GM21576 (cell line): ENCODE results near the gene GAA.
"Not testable (repeated sequence)": the region's sequence is repeated elsewhere in the genome, so short reads cannot be mapped to it uniquely, and the experiment has no call there.

Experiments used
- ATAC-seq: cut with Tn5 transposase; IDR thresholded peaks from one replicate; pipeline ENCODE4 v1.9.1; 2021; ENCODE audit warnings: mild to moderate bottlenecking, moderate library complexity; ENCODE audit not compliant: unreplicated experiment

GAA gene

DNA sequence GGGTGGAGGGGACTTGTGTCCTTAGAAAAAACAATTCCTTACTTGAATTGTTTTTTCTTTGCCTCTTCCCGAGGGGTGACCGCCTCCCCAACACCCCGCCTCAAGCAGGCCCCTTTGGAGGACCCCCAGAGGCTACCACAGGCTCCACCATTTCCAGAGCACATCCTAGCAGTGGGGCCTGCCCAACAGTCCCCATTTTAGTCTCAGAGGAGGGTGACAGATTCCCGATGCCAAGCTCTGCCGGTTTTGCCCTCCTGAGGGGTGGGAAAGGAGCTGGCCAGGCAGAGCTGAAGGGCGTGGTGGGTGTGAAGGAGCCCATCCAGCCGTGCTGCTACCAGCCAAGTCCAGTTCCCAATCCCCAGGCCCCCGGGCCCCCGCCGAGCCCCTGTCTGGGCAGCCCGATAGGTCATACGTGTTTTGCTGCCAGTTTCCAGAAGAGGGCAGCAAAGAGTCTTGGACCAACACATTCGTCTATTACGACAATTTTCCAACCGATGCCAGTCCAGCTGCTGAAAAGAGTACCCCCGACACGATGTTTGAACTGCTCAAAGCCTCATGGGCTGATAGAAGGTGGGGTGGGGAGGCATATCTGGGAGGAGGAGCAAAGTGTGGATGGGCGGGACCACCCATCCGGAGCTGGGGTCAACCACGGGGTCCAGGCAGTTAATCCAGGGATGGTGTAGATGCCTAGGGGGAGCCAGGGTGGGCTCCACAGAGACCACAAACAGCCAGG, 18.8 kb upstream of the GAA start:
- no peak for ATAC-seq

DNA sequence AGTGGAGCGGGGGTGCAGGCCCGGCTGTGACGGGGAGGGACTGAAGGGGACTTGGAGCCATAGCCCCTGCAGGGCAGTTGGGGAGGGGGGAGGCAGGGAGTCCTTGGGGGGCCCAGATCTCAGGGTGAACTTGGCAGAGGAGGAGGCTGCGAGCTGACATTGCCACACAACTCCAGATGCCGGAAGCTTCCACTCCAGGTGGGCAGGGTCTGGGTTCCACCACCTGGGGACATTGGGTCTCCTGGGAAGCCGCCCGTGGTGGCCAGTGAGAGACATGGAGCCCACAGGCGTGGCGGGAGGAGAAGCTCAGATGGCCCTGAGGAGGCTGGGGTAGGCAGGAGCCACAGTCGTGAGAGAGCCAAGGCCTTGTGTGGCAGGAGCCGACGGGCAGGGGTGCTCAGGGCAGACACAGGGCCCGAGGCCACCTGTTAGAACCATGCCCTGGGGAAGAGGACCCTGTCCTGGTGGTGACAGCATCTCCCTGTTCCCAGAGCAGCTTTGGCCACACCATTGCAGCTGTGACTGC, 18.2 kb upstream of the GAA start:
- ATAC-seq, result no peak

DNA sequence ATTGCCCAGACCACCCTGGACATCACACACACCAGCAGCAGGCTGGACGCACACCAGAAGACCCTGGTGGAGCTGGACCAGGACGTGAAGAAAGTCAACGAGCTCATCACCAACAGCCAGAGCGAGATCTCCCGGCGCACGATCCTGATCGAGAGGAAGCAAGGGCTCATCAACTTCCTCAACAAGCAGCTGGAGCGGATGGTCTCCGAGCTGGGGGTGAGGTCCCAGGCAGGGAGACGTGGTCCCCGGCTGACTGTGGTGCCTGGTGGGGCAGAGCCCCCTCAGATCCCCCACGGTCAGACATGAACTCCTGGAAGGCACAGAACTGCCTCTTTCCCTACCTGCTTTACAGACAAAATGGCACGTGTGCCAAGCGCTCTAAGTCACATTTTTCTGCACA, 16.6 kb upstream of the GAA start:
- no peak for ATAC-seq

DNA sequence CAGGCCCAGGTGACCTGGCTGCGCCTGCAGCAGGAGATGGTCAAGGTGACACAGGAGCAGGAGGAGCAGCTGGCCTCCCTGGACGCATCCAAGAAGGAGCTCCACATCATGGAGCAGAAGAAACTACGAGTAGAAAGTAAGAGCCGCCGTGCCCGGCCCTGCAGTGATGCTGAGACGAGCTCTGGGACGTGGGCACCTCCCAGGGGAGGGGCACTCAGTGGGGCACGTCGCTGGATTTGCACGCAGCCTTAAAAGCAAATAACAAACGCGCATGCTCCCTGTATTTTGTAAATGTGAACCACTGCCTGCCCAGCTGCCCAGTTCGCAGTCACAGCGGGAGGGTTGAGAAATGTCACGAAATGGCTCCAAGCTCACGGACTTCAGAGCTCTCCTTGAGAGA, 15.3 kb upstream of the GAA start:
- ATAC-seq, result no peak

DNA sequence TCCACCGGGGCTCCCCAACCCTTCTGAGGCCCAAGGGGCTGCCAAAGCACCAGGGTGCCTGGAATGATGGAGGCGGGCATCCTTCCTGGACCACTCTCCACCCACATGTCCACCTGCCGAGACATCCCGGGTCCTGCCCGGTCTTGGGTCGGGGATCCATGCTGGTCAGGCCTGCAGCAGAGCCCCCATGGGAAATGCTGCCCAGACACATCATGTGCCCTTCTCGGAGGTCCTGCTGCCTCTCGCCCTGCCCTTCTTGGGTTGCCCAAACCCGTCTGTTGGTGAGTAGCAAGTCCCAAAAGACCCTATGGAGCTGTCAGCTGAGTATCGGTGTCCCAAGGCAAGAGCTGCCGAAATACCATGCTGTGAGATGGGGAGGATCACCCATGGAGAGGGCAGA, 14.8 kb upstream of the GAA start:
- no peak for ATAC-seq

DNA sequence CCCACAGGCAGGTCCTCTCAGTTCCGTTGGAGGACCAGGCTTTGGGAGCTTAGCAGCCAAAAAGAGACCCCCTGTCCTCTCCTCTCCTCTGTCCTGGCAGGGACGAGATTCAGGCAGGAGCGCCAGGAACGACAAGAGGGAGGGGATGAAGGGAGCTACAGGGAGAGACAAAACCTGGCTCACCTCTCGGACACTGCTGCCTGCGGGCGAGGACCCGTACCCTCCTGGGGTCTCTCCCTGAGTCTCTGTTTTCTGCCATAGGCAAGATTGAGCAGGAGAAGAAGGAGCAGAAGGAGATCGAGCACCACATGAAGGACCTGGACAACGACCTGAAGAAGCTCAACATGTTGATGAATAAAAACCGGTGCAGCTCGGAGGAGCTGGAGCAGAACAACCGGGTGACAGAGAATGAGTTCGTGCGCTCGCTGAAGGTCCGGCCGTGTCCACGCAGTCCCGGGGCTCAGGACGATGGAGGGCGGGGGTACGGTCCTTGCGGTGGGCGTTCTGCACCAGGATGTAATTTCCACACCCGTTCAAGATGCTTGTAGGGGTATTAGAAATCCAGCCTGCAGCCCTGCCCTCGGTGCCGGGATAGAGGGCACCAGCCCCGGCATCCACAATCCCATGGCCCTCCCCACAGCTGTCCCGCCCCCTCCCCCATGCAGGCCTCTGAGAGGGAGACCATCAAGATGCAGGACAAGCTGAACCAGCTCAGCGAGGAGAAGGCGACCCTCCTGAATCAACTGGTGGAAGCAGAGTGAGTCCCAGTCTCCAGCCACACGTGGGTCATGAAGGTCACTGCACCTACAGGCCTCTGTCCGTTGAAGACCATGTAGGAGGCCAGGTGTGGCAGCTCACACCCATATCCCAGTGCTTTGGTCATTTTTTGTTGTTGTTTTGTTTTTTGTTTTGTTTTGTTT, 13.8 kb upstream of the GAA start:
- no peak for ATAC-seq

DNA sequence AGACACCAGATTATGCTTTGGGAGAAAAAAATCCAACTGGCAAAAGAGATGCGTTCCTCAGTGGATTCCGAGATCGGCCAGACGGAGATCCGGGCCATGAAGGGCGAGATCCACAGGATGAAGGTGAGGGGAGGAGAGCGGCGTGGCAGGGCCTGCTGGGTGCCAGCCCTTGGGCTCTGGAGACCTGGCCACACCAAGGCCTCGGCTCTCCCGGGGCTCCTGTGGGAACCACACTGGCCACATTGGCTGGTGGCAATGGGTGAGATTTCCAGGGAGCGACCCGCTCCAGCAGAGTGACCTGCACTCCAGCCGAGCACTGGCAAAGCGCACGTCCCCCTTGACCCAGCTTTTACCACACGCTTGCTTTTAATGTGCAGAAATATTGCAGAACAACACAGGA, 11.6 kb upstream of the GAA start:
- no peak for ATAC-seq

DNA sequence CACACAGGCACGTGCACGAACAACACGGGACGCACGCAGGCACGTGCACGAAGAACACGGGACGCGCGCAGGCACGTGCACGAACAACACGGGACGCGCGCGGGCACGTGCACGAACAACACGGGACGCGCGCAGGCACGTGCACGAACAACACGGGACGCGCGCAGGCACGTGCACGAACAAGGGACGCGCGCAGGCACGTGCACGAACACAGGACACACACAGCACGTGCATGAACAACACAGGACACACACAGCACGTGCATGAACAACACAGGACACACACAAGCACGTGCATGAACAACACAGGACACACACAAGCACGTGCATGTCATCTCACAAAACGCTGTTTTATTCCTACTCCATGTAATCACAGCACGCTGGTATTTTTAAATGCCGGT, 11.2 kb upstream of the GAA start:
- ATAC-seq, result not testable (repeated sequence)

DNA sequence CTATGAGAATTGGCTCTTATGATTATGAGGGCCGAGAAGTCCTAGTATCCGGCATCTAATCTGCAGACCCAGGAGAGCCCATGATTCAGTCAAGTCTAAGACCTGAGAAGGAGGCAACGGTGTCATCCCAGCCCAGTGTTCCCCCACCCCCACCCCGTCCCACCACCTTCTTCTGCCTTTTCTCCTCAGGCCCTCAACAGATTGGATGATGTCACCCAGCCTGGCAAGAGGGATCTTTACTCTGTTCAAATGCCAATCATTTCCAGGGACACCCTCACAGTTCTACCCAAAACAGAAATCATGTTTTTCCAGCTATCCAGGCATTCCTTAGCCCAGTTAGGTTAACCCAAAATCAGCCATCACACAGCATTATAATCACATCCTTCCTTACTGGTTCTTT, 10.0 kb upstream of the GAA start:
- ATAC-seq, result no peak

DNA sequence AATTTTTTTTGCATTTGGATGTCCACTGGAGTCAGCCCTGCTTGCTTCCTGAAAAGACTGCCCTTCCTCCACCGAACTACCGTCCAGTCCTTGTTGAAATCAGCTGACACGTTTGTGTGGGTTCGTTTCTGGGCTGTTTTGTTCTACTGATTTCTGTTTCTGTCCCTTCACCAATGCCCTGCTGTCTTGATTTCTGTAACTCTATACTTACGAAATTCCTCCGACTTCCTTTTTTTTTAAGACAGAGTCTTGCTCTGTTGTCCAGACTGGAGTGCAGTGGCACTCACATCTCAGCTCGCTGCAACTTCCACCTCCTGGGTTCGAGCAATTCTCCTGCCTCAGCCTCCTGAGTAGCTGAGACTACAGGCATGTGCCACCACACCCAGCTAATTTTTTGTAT, 8.4 kb upstream of the GAA start:
- no peak for ATAC-seq

DNA sequence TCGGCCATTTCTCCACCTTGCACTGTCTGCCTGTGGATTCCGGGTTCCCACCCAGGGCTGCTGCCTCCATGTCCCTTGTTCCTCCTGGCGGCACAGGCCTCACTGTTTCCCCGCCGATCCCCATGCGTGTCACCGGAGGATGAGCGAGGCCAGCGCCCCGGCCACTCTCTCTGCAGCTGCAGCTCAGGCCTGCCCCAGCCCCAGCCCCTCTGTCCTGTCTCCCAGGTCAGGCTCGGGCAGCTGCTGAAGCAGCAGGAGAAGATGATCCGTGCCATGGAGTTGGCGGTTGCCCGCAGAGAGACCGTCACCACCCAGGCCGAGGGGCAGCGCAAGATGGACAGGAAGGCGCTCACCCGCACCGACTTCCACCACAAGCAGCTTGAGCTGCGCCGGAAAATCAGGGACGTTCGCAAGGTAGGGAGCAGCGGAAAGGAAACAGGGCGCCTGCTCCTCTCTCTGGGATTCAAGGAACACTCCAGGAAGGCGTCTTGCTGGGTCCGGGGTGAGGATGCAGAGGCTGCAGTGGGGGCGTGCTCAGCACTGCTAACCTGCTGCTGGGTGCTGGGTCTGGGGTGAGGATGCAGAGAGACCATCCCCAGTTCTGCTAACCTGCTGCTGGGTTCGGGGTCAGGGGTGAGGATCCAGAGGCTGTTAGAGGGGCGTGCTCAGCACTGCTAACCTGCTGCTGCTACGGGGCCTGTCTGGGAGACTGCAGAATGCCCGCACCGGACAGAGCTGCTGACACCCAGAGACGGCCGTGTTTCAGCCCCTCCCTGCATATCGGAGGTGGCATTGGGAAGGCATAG, 6.1 kb upstream of the GAA start:
- no peak for ATAC-seq

DNA sequence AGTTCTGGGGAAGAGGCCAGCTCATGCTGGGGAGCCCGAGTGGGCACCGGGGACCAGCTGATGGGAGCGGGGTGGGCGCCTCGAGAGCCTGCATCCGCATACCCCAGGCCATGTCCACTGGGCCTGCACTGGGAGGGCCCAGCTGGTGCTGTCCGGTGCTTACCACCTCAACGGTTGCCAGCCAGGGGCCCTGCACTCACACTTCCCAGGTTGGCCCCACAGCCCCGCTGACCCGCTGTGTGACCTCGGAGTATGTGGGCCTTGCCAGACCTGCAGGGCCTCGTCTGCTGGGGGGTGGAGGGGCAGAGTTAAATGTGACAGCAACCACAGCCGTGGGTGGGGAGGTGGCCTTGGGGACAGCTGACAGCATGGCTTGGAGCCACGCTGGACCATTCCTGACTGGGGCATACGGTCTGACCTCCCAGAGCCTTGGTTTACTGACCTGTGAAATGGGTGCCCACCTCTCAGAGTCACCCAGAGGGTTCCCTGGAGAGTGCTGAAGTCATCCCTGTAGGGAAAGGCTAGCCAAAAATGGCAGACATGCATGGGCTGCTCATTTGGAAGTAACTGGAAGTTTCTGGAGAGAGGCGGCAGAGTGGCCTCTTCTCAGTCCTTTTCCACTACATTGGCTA, 5.4 kb upstream of the GAA start:
- ATAC-seq, result no peak

DNA sequence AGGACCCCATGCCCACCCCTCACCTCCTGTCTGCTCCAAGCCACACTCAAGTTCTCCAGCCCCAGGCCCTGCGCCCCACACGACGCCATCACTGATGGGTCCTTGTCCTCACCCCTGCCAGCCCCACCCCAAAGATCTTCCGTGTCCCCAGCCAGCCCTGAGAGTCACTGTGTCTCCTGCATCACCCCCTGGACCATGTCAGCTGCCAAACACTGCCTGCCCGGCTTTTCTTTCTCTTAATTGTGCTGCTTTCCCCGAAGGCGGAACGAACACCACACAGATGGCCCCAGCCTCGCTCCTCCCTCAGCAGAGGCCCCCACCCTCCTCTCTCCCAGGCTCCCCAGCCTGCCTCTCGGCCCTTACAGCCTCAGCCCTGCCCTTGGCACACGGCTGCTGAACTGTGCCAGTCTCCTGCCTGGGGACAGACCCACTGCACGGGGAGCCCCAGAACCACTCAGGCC, 4.8 kb upstream of the GAA start:
- no peak for ATAC-seq

DNA sequence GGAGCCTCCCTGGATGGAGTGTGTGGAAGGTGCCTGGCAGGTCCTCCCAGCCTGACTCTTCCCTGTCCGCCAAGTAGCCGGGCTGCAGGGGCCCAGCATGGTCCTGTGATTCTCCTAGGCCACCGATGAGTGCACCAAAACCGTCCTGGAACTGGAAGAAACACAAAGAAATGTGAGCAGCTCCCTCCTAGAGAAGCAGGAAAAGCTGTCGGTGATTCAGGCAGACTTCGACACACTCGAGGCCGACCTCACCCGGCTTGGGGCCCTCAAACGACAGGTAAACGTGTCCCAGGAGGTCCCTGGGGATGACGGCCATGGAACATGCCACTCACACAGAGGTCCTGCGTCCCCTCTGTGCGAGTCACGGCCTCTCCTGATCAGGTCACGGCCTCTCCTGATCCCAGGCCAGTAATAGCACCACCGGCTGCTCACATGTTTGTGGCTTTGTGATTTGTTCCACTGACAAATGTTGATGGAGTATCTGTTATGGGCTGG, 4.2 kb upstream of the GAA start:
- no peak for ATAC-seq

DNA sequence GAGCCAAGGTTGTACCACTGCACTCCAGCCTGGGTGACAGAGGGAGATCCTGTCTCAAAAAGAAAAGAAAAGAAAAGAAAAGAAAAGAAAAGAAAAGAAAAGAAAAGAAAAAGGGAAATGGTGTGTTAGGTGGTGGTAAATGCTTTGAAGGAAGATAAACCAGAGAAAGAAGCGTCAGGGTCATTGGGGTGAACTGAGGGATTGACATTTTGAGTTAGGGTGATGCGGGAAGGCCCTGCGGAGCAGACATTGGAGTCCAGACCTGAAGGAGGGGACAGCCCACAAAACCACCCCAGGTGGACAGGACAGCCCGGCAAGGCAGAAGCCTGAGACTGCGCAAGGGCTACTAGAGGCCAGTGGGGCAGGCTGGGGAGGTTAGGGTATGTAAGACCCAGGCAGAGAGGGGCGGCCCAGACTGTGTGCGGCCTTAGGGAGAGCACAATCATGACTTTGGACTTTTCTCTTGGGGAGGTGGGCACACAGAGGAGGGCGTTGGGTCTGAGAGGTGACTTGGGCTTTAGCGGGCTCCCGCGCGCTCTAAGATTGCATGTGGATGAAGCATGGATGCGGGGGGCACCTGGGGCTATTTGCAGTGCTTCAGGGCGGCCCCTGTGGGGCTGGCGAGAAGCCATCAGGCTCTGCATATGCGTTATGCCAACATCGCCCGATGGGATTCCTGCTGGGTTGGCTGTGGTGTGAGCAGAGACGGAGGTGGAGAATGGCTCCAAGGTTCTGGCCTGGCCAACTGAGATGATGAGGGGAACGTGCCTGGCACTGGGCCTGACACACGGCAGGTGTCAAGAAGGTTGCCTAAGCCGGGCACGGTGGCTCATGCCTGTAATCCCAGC, 3.3 kb upstream of the GAA start:
- no peak for ATAC-seq

DNA sequence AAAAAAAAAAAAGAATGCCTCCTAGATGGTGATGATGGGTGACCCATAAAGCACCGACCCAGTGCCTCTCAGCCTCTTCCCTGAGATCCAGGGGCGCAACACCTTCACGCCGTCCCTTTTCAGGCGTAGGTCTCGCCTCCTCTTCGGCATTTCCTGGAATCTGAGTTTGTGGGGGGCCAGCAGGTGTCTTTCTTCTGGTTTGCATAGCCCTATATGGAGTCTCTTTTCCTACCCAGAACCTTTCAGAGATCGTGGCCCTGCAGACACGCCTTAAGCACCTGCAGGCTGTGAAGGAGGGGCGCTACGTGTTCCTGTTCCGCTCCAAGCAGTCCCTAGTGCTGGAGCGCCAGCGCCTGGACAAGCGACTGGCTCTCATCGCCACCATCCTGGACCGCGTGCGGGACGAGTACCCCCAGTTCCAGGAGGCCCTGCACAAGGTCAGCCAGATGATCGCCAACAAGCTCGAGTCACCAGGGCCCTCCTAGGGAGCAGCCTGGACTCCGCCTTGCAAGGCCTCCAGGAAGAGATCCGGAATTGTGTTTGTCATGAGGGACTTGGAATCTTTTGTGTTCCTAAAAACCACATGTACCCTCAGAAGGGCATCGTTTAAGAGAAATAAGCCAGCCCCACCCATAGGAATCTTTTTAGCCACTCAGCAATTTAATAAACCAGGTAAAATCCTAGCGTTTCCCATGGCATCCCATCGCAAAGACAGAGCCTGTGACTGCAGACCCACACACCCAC, 1.9 kb upstream of the GAA start:
- no peak for ATAC-seq

DNA sequence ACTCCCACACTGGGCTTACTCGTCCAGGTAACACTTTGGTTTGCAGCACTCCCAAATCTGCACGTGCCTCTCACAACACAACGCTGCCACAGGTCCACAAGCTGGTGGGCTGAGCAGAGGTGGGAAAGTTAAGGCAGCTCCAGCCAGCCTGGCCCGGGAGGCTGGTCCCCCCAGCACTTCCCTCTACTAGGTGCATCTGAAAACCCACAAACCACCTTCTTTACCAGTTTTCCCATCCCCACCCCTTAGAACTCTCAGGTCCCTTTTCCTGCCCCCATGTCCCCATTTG, 1.4 kb upstream of the GAA start:
- no peak for ATAC-seq

DNA sequence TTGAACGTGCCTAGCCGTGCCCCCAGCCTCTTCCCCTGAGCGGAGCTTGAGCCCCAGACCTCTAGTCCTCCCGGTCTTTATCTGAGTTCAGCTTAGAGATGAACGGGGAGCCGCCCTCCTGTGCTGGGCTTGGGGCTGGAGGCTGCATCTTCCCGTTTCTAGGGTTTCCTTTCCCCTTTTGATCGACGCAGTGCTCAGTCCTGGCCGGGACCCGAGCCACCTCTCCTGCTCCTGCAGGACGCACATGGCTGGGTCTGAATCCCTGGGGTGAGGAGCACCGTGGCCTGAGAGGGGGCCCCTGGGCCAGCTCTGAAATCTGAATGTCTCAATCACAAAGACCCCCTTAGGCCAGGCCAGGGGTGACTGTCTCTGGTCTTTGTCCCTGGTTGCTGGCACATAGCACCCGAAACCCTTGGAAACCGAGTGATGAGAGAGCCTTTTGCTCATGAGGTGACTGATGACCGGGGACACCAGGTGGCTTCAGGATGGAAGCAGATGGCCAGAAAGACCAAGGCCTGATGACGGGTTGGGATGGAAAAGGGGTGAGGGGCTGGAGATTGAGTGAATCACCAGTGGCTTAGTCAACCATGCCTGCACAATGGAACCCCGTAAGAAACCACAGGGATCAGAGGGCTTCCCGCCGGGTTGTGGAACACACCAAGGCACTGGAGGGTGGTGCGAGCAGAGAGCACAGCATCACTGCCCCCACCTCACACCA, 724 bp downstream of the GAA start:
- ATAC-seq, result peak; percentile 6
